Loucy (cell line): ENCODE measurements around the gene PITPNC1.
"Not testable (repeated sequence)": the region's sequence is repeated elsewhere in the genome, so short reads cannot be mapped to it uniquely, and the experiment has no call there.

Source experiments
- H2AFZ ChIP-seq: fragments of 200-600 bp; sonication (generic); 2 replicates; pipeline ENCODE4 v1.6.0; 2016; ENCODE audit warnings: antibody characterized with exemption, mild to moderate bottlenecking, low read length, moderate library complexity
- H3F3A ChIP-seq: fragments of 200-600 bp; 2 replicates; pipeline ENCODE4 v1.6.0; 2016; ENCODE audit warnings: antibody characterized with exemption, low read depth, mild to moderate bottlenecking
- H3K27me3 ChIP-seq: fragments of 200-600 bp; sonication (generic); 2 replicates; pipeline ENCODE4 v1.6.1; 2014; ENCODE audit warnings: low read length, mild to moderate bottlenecking; ENCODE audit not compliant: insufficient read depth, poor library complexity, severe bottlenecking
- H3K36me3 ChIP-seq: fragments of 200-600 bp; sonication (generic); 2 replicates; pipeline ENCODE4 v1.6.1; 2016; ENCODE audit warnings: low read length; ENCODE audit not compliant: insufficient read depth
- H3K4me1 ChIP-seq: fragments of 200-600 bp; sonication (generic); 2 replicates; pipeline ENCODE4 v1.5.1; 2014; ENCODE audit warnings: low read length, mild to moderate bottlenecking; ENCODE audit not compliant: insufficient read depth, poor library complexity, severe bottlenecking
- H3K4me2 ChIP-seq: fragments of 200-600 bp; sonication (generic); 2 replicates; pipeline ENCODE4 v1.6.0; 2014; ENCODE audit warnings: antibody characterized with exemption, low read length, low read depth, mild to moderate bottlenecking; ENCODE audit not compliant: poor library complexity, severe bottlenecking
- H3K4me3 ChIP-seq: fragments of 200-600 bp; sonication (generic); 2 replicates; pipeline ENCODE4 v1.5.1; 2014; ENCODE audit warnings: low read length, mild to moderate bottlenecking, mixed read lengths; ENCODE audit not compliant: poor library complexity, severe bottlenecking
- H3K79me2 ChIP-seq: fragments of 200-600 bp; sonication (generic); 2 replicates; pipeline ENCODE4 v1.6.1; 2014; ENCODE audit warnings: low read length; ENCODE audit not compliant: insufficient read depth
- H3K9ac ChIP-seq: fragments of 200-600 bp; sonication (generic); 2 replicates; pipeline ENCODE4 v1.6.0; 2014; ENCODE audit warnings: mild to moderate bottlenecking, low read depth, low read length, moderate library complexity; ENCODE audit not compliant: poor library complexity, severe bottlenecking
- H3K9me2 ChIP-seq: fragments of 200-600 bp; sonication (generic); replicated peaks from 2 replicates; pipeline ENCODE4 v1.6.1; 2016; ENCODE audit warnings: low read depth, low read length, mixed read lengths
- H3K9me3 ChIP-seq: fragments of 200-600 bp; sonication (generic); 2 replicates; pipeline ENCODE4 v1.6.1; 2014; ENCODE audit warnings: mild to moderate bottlenecking, antibody characterized with exemption, low read length, low read depth; ENCODE audit not compliant: insufficient read depth
- H4K20me1 ChIP-seq: fragments of 200-600 bp; sonication (generic); 2 replicates; pipeline ENCODE4 v1.6.0; 2014; ENCODE audit warnings: antibody characterized with exemption, low read length, mild to moderate bottlenecking; ENCODE audit not compliant: insufficient read depth, poor library complexity, severe bottlenecking
- CTCF ChIP-seq: fragments of 200-600 bp; sonication (generic); conservative IDR thresholded peaks from 2 replicates; pipeline ENCODE4 v1.5.1; 2014; ENCODE audit warnings: mild to moderate bottlenecking, antibody characterized with exemption, low read length
- EZH2phosphoT487 ChIP-seq: fragments of 200-600 bp; IDR thresholded peaks from 2 replicates; pipeline ENCODE4 v1.6.1; 2018; ENCODE audit warnings: antibody characterized with exemption, mild to moderate bottlenecking, moderate library complexity, borderline replicate concordance

PITPNC1 gene

GRCh38 chr17:67718325-67718941, 341.4 kb downstream of the PITPNC1 start:
- TF ChIP-seq CTCF (no peak), EZH2phosphoT487 (no peak)
- Histone ChIP-seq H3K27me3 (no peaks in the 10 kb centered on the region), H3F3A (no peaks in the 10 kb centered on the region), H3K4me1 (peaks cover 33% of the 10 kb centered on the region), H3K9me2 (no peaks in the 10 kb centered on the region), H3K79me2 (peaks cover 50% of the 10 kb centered on the region), H3K4me2 (peak overlapping the region; percentile 92), H3K36me3 (peaks cover 22% of the 10 kb centered on the region), H3K4me3 (peak overlapping the region; percentile 79), H3K9ac (peak overlapping the region; percentile 91), H3K9me3 (no peaks in the 10 kb centered on the region), H4K20me1 (peaks cover 11% of the 10 kb centered on the region), H2AFZ (peak overlapping the region; percentile 85)

- Histone ChIP-seq H4K20me1 (no peaks in the 10 kb centered on the region), H3K9me2 (no peaks in the 10 kb centered on the region), H3K9me3 (no peaks in the 10 kb centered on the region), H3K4me1 (peaks cover 14% of the 10 kb centered on the region), H2AFZ (no peak overlapping the region), H3K4me2 (no peak overlapping the region), H3K79me2 (peaks cover 23% of the 10 kb centered on the region; the same call in 1 of the 2 replicates), H3K27me3 (no peaks in the 10 kb centered on the region), H3K4me3 (no peak overlapping the region), H3F3A (no peaks in the 10 kb centered on the region), H3K9ac (no peak overlapping the region), H3K36me3 (peaks cover 70% of the 10 kb centered on the region)
- TF ChIP-seq EZH2phosphoT487 (no peak), CTCF (no peak)
Observed at GRCh38 chr17:67725373-67725791, 348.3 kb downstream of the PITPNC1 start.

GRCh38 chr17:67725807-67726206, 348.7 kb downstream of the PITPNC1 start:
- no peak overlapping the region for H3K9ac ChIP-seq
- peaks cover 23% of the 10 kb centered on the region; the same call in 1 of the 2 replicates for H3K79me2 ChIP-seq
- peaks cover 71% of the 10 kb centered on the region for H3K36me3 ChIP-seq
- no peaks in the 10 kb centered on the region for H4K20me1 ChIP-seq
- no peak overlapping the region for H3K4me3 ChIP-seq
- no peaks in the 10 kb centered on the region for H3K27me3 ChIP-seq
- H3K9me2 ChIP-seq = no peaks in the 10 kb centered on the region
- H3F3A ChIP-seq = no peaks in the 10 kb centered on the region
- no peak overlapping the region for H2AFZ ChIP-seq
- H3K9me3 ChIP-seq = no peaks in the 10 kb centered on the region
- peaks cover 9% of the 10 kb centered on the region for H3K4me1 ChIP-seq
- no peak overlapping the region for H3K4me2 ChIP-seq
- no peak for TF ChIP-seq CTCF
- TF ChIP-seq EZH2phosphoT487 = no peak

GRCh38 chr17:67727152-67728039, 350.3 kb downstream of the PITPNC1 start:
- not testable (repeated sequence) for H4K20me1 ChIP-seq, H3F3A ChIP-seq, H3K27me3 ChIP-seq, H3K4me3 ChIP-seq, H3K9ac ChIP-seq, H3K9me3 ChIP-seq, H3K4me2 ChIP-seq, H3K4me1 ChIP-seq, H2AFZ ChIP-seq, H3K9me2 ChIP-seq
- peaks cover 69% of the 10 kb centered on the region for H3K36me3 ChIP-seq
- H3K79me2 ChIP-seq = peaks cover 19% of the 10 kb centered on the region; the same call in 1 of the 2 replicates
